Stimulated activated CD4-positive, alpha-beta T cell treated with anti-CD3 and anti-CD28 coated beads, Interleukin-2, amount 100 ng/mL, for 48 hours (primary cell): ENCODE data around the gene NCKAP5.
"Not testable (repeated sequence)": the region's sequence is repeated elsewhere in the genome, so short reads cannot be mapped to it uniquely, and the experiment has no call there.

Experiments used
- DNase-seq, 2 donors: peaks; one replicate each; pipeline ENCODE4 v3.0.0-alpha.2; 2020

The NCKAP5 gene

DNA sequence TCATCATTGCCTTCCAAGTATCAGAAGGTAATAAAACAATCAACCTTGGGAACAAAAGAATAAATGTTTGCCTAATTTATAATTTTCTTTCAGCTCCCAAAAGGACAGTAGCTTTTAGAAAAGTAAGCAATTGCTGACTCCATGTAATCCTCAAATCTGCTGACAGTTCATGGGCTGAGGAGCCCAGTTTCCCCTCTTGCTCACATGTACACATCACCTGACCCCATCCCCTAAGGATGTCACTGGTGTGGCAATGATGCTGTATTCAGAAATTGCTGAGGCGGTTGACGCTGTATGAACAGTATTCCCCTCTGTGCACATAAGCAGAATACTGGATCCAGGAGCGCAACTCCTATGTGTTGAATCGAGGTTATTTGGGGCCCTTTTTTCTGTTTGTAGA lies 842.1 kb downstream of the NCKAP5 start:
- no peak for DNase-seq

DNA sequence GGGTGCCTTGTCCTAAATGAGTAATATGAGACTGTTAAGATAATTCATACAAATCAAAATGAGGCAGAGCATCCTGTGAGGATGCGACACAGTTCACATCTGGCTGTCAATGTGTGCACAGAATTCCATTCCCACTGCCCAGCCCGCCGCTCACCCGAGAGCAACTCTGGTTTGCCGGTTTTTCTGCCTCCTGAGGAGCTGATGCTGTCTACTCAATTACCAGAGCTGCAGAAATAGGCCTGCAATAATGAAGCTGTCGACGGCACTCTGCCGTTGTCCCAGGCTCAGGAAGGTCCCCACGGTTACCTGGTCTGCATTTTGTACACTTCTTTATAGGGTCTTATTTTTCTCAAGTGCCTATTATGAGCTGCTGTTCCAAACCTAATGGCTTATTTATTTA lies 842.5 kb downstream of the NCKAP5 start:
- no peak for DNase-seq

DNA sequence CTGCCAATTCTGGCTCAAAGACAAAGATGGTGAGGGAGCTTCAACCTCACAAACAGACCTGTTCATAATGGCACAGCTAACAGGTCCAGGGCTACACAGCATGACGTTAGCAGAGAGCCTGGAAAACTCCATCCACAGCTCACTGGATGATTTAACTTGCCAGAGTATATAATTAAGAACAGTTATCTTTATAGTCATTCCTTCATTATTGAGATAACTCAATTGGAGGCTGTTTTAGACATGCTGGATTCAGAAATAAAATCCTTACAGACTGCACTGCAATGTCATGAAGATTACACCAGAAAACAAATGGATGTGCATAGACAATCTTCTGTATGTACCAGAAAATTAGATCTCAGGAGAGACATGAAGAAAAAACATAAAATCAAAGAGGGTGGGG lies 843.1 kb downstream of the NCKAP5 start:
- DNase-seq, result no peak

DNA sequence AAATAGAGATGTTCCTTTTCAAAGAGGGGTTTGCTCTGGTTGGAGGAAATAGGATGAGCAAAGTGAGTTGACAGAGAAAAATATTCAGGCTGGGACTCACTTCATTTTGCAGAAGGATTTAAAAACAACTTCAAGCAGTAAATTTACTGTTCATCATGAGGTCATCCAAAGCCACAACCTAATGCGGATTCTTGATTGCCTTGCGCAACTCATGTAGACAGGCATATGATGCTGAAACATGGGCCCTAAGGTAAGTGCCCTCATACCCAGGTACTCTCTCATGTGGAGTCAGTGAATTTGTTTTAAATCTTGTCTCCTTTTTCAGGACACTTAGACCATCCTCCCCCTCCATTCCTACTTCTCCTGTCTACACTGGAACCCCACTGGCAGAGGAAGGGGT lies 846.3 kb downstream of the NCKAP5 start:
- DNase-seq, result no peak

DNA sequence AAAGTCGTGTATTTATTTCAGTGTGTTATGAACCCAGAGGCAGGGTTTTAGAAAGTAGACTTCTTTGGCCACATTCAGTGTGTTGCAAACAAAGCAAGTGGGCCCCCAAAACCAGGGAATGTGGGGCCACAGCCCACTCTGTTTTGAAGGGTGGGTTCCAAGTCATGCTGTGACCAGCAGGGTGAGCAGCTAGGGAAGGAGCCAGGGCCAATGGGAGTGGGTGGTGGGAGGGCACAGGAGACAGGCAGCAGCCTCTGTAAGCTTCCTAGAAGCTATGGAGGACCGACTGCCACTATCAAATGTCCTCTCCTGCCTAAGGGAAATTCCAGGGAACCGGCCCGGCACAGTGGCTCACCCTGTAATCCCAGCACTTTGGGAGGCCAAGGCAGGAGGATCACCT lies 847.9 kb downstream of the NCKAP5 start:
- DNase-seq, result no peak

DNA sequence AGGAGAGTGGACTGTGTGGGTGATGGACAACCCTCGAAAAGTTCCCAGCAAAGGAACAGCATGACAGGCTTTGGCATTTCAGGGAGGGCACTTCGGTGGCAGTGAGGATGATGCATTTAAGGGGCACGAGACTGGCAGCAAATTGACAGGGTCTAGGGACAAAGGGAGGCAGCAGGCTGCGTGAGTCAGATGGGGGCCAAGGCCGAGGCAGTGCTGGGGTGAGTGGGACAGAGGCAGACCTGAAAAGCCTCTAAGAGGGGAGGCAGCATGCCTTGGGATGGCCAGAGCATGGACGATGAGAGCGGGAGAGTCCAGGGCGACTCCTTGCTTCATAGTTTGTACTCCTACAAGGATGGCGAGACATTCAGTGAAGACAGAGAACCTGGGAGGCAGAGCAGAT lies 848.8 kb downstream of the NCKAP5 start:
- no peak for DNase-seq

DNA sequence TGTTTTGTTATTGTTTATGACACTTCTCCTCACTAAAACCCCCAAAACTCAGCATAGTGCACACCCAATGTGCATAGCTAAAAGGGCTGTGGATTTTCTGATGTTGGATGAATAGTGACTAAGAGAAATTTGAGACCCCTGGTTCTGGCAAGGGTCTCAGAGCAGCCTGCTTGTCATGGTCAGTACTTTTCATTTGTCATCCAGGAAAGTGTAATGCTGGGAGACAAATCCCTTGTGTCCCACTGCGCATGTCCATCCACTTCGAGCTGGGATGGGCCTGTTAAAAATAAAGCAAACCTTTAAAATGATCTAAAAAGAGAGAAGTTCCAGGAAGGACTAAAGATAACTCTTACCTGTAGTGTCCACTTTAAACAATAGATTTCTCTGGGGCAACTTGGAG lies 851.3 kb downstream of the NCKAP5 start:
- no peak for DNase-seq

DNA sequence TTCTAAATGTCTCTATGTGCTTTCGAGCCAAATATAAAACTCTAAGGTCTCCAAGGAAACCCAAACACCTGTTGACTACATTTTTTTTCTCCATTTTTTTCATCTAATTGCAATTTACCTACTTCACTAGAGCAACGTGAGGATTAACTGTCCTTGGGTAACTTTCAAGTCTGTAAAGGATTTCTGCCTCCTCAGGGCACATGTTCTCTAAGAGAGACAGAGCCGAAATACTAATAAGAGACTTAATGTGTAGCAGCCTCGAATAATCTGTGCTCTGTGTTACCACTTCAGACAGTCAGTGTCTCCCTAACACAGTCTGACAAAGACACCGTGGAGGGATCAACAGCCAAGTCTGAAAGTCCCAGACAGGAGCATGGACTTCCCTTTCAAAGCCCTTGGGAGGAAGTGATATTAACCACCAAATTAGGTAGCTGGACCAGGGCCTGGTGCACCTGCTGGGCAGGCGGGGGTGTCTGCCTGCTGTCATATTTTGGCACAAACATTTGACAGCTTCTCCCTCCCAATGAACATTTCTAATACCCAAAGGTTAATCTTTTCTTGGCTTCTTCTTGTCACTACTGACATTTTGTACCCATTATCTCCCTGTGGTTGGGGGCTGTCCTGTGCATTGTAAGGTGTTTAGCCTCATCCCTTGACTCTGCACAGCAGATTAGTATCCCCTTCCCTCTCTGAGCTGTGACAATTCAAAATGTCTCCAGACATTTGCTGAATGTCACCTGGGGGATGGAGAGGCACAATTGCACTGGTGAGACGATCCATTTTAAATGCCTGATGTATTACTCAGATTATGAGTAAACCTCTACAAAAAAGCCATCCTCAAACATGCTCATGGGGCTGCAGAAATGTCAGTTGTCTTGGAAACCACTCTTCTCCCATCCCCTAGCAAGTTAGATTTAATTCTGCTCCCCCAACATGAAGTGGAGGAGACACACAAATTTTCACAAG lies 852.6 kb downstream of the NCKAP5 start:
- DNase-seq, result no peak

DNA sequence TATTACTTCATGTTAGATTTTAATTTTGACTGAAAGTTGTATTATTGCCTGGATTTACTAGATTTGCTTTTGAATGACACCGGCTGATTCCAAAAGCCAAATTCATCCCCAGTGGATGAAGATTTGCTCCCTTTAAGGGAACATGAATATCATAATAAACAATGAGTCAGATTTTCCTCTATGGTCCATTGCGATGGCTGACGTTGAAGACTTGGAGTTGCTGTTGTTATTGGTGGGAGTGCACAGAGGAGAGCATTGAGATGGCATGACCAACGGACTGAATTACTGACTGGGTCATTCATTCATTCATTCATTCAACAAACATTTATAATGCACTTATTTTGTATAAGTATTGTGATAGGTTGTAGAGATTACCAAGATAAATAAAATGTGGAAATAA lies 864.9 kb downstream of the NCKAP5 start:
- DNase-seq, result no peak

DNA sequence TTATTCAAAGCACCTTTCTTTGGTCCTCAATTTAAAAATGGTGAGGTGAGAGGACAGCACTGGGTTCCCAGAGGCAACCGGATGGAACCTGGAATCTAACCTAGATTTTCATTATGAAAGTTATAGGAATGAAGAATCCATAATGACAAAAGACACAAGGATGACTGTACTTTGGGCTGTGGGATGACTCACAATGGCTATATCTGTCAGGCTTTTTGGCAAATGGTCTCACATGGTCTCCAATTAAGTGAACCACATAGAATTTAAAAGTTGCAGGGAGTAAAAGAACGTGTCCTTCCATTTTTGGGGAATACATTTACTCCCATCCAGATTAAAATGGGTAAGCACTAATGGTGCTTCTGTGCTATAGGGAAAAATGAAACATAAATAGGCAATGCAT lies 866.5 kb downstream of the NCKAP5 start:
- no peak for DNase-seq

DNA sequence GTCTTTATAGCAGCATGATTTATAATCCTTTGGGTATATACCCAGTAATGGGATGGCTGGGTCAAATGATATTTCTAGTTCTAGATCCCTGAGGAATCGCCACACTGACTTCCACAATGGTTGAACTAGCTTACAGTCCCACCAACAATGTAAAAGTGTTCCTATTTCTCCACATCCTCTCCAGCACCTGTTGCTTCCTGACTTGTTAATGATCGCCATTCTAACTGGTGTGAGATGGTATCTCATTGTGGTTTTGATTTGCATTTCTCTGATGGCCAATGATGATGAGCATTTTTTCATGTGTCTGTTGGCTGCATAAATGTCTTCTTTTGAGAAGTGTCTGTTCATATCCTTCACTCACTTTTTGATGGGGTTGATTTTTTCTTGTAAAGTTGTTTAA lies 868.5 kb downstream of the NCKAP5 start:
- not testable (repeated sequence) for DNase-seq

DNA sequence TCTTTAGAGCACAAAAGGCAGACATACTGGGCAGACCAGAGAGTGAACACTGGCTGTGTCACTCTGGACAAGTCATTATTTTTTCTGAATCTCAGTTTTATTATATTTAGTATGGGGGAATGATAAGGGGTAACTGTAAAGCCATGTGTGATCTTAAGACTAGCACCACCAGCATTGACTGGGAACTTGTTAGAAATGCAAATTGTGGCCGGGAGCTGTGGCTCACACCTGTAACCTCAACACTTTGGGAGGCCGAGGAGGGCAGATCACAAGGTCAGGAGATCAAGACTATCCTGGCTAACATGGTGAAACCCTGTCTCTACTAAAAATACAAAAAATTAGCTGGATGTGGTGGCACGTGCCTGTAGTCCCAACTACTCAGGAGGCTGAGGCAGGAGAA lies 869.9 kb downstream of the NCKAP5 start:
- not testable (repeated sequence) for DNase-seq

DNA sequence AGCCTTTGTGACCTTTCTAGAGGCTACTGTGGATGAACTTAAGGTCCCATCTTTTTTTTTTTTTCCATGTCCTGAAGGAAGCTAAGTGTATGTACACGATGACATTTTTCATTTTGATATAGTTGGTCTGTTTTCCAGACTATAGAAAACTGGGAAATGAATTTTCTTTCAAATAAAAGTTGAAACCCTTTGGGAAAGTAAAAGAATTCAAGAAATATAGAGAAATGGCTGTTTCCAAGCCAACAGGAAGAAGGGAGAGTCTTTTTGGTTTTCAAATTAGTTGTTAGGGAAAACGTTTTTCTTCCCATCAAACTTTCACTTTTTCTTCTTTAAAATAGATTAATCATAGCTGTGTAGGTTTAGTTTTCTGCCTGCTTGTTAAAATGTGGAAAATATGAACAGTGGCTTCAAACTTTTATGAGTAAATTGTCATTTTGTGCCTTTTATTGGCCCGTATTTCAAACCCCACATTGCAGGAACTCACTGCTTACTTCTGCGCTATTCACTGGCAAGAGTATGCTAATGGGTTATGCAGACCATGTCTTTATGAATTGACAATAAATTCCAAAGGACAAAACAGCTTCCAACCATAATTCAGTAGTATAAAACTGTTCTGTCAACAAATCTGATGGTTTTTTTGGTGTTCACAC lies 870.6 kb downstream of the NCKAP5 start:
- DNase-seq, result no peak

DNA sequence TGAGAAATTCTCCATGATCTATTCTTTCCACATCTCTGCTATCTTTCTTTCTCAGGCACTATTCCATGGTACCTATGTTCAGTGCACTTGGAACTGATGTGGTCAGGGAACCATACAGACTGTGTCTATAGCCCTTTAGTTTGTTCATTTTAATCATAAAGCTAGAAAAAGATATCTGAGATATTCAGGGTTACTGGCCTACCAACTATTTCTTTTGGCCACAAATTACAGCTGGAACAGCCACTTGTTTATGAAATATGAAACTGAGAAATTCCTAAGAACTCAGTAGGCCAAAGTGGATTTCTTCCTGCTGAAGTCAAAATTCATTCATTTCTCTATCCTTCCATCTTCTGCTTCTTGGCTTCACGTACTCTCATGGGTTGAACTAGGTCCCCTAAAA lies 875.4 kb downstream of the NCKAP5 start:
- DNase-seq, result no peak

DNA sequence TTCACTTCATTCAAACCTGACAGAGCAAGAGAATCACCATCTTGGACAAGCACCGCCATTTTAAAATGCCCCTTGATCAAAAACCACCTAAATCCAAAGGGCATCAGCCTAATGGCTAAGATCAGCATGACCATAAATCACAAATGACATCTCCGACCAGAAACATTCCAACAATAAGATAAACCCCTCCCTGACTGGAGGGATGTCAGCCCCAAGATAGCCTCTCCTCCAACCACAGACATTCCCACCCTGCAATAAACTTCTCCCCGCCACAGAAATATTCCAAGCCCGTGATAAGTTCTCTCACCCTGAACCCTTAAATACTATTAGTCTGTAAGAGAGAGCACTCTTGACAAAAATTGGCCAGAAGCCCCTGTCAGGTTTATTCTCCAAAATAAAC lies 876.7 kb downstream of the NCKAP5 start:
- no peak for DNase-seq

DNA sequence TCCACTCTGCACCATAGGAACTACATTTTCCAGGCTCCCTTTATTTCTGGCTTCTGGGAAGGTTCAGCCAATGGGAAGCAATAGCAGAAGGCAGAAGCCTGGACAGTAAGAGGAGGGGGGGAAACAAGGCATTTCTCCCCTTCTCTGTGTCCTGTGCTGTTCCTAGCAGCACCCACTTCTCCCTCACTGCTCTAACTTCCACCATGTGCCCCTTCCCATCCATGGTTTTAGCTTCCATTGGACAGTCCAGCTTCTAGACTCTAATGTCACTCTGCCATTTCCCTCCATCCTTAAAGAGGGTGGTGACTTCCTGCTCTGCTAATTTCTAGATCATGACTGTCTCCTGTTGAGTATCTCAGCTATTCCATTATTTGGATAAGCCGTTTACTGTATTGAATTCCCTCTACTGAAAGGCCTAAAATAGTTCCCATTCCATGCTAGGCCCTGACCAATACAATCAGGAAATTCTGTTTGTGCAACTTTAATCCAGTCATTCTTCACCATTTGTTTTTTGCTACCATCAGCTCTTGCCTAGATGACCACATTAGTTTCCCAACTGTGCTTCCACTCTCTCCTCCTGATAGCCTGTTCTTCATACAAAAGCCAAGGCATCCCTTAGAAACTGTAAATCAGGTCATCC lies 877.5 kb downstream of the NCKAP5 start:
- DNase-seq, result no peak

DNA sequence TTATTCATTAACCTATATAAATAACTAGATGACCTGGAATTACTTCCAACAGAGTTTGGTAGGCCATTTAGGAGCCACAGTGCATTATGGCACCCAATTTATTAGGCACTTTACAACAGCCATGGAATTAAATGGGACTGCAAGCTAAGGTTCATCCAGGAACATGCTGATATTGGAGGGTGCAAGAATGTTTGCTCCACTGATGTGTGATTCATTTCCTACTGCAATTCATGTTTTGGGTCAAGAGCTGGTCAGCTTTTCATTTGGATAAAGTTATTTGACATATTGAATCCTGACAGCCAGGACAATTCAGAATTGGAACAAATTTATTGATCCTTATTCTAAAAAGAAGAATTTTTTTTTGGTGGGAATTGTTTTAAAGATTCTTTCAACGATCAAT lies 886.5 kb downstream of the NCKAP5 start:
- DNase-seq, result no peak

DNA sequence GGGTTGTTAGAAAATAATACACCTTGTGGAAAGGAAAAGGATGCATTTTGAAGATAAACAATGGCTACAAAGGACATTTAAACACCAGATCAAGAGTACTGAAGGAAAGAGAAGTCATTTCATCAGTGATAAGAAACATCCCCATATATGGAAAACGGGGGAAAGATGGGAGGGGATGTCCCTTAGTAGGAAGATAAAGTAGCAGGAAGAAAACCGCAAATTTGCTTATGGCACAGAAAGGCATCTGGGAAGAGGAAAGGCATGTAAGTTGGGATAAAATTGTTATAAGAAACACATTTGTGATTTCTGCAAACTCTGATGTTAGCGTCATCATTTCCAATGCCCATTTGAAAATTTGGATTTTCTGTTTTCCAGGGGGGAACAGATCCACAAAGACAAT lies 887.7 kb downstream of the NCKAP5 start:
- DNase-seq, result no peak

DNA sequence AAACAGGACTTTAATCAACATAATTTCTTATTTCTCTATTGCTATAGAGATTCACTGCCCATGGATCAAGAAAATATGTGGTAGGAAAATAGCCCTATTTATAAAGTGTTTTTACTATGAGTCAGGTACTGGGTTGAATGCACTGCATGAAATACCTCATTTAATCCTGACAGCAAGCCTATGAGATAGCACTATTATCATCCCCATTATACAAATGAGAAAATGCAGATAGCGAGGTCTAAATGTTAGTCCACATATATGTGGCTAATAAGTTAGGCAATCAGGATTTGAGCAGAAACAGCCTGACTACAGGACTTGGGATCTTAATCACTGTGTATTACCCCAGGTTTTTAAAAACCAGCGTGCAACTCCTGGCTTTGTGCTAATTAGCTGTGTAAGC lies 889.8 kb downstream of the NCKAP5 start:
- DNase-seq, result no peak

DNA sequence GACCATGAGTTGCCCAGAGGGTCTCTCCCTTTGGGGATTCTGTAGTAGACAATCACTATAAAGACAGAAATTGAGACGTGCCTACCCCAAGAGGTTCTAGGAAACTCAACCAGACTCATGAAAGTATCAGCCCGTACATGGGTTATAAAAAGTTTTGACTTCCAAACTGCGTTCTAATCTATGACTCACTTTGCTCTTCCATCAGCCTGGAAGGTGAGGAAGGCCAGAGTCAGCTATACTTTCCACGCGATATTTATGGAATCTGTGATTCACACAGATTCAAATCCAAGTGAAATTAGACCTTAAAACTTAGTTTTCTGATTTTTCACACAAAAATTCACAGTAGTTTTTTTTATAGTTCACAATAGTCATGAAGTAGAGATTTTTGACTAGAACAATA lies 890.6 kb downstream of the NCKAP5 start:
- no peak for DNase-seq

DNA sequence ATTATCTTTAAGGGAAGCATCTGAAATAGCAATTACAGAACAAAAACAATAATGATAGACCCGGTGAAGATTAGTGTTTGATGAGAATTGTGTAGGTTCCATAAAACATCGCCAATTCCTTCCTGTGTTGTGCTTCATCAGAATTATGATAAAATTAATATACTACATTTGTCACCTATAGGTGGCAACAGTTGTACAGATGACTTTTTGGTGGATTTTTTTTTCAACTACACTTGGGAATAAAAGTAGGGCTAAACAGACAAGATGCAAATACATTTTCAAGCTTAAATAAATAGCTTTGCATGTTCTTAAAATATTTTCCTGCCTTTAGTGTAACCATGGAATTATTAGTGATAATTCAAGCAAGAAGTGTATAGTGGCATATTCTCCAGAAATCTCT lies 891.3 kb downstream of the NCKAP5 start:
- DNase-seq, result no peak

DNA sequence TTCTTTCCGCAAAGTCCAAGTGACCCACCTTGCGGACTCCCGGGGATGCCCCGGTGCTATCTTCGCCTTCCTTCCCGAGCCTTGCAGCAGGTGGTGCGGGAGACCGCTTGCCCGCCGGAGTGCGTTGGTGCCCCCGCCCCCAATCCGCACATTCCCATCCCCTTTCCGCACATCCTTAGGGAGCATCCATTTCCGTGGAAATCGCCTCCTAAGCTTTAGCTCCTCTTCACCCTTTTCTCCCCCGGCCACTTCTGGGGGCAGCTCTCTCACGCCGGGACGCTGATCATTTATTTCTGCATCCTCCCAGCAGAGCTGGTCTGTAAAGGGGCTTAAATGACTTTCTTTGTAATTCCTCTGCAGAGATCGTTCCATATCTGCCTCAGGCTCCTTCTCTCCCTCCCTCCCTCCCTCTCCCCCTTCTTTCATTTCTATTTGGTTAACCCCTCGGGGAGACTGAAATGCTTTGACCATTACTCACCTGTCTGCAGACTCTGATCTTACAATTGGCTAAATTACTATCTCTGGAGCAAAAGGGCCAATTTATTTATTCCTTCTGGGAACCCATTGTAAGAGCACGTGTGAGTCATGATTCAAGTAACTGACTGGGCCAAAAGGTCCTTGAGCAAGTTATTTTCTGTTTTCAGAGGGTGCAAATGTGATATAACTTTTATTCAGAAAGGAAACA lies 897.0 kb downstream of the NCKAP5 start:
- DNase-seq, result no peak

DNA sequence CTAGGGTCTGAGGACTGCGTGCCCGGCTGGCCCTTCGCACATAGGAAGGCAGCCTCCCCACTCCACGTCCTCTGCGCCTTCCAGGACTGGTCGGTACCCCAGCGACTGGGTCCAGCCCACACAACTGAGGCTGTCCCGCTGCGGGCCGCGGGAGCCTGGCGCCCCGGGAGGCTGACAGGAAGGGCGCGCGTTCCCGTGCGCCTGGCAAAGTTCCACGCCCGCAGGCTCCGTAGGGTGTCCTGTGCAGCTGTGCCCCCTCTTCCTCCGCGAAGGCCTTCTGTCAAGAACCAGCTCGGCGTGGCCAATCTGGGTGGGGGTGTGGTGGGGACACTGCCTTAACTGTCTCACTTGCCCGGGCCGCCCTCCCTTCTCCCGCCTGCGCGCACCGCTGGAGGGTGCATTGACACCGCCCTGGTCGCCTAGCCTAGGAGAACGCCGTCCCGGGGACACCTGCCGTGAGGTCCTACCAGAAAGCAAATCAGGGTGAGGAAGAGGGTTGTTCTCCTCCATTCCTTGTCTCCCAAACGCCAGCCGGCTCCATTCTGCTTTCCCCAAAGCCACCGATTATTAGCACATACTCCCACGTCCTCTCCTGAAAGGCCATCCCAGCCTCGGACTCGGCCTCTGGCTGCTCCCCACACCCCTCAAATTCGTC lies 897.6 kb downstream of the NCKAP5 start:
- DNase-seq, result no peak
